ENCODE data around the gene CBLC. TPM values are rescaled to one million over a fixed set of nuclear protein-coding genes. Genes with fewer than 3 reads are reported as not detected.

CBLC gene
- total and polyA plus RNA-seq, 2 donors from 2014 or later: 8.2 to 11.5 TPM

- Histone ChIP-seq H3K36me3 (ENCODE audit: control insufficient read depth in 2 of 3, insufficient read depth in 3 of 3, low read length in 3 of 3) (no peaks in the 10 kb centered on the region), H3K9ac (ENCODE audit: low read length in 3 of 3) (no peak overlapping the region), H3K27me3 (ENCODE audit: control insufficient read depth, insufficient read depth, low read length) (no peaks in the 10 kb centered on the region), H3K4me3 (ENCODE audit: low read length in 3 of 3) (no peak overlapping the region), H3K4me1 (ENCODE audit: control insufficient read depth in 2 of 3, insufficient read depth in 2 of 3, low read depth in 1 of 3, low read length in 3 of 3) (peaks cover 0 to 2% (median 0%) of the 10 kb centered on the region in 3 donors), H3K27ac (ENCODE audit: low read depth in 2 of 2, low read length in 2 of 2) (no peak overlapping the region), H3K9me3 (ENCODE audit: control insufficient read depth in 2 of 3, insufficient read depth in 1 of 3, low read length in 3 of 3) (no peaks in the 10 kb centered on the region)
- DNase-seq (no peak), FAIRE-seq (no peak)
- intact Hi-C loops (cut with DNase I): loop anchor here (10.0 kb wide), 1 partner anchor 49 kb away; the partner anchor contains the start of gene NECTIN2
- no peak for TF ChIP-seq CTCF (IDR thresholded peaks at IDR 0.05; ENCODE audit: borderline replicate concordance, extremely low read depth, insufficient read depth)
Measured at GRCh38 chr19:44795398-44795987, 17.8 kb downstream of the CBLC start.

GRCh38 chr19:44796701-44797115 is 19.0 kb downstream of the CBLC start:
- FAIRE-seq: no peak
- H3K27me3 ChIP-seq (ENCODE audit: control insufficient read depth, insufficient read depth, low read length): no peaks in the 10 kb centered on the region
- peak; percentile 43 to 71 (median 59) for DNase-seq
- TF ChIP-seq CTCF (IDR thresholded peaks at IDR 0.05; ENCODE audit: borderline replicate concordance, extremely low read depth, insufficient read depth): no peak
- peak overlapping the region in 1 of 2 donors; percentile 41 for H3K27ac ChIP-seq (ENCODE audit: low read depth in 2 of 2, low read length in 2 of 2)
- no peaks in the 10 kb centered on the region for H3K36me3 ChIP-seq (ENCODE audit: control insufficient read depth in 2 of 3, insufficient read depth in 3 of 3, low read length in 3 of 3)
- intact Hi-C loops (cut with DNase I): loop anchor here (10.0 kb wide), 1 partner anchor 48 kb away; the partner anchor contains the start of gene NECTIN2
- H3K9me3 ChIP-seq (ENCODE audit: control insufficient read depth in 2 of 3, insufficient read depth in 1 of 3, low read length in 3 of 3): no peaks in the 10 kb centered on the region
- peaks cover 0 to 2% (median 0%) of the 10 kb centered on the region in 3 donors for H3K4me1 ChIP-seq (ENCODE audit: control insufficient read depth in 2 of 3, insufficient read depth in 2 of 3, low read depth in 1 of 3, low read length in 3 of 3)
- H3K9ac ChIP-seq (ENCODE audit: low read length in 3 of 3): no peak overlapping the region
- H3K4me3 ChIP-seq (ENCODE audit: low read length in 3 of 3): no peak overlapping the region

- no peaks in the 10 kb centered on the region for H3K27me3 ChIP-seq (ENCODE audit: control insufficient read depth, insufficient read depth, low read length)
- no peaks in the 10 kb centered on the region for H3K36me3 ChIP-seq (ENCODE audit: control insufficient read depth in 2 of 3, insufficient read depth in 3 of 3, low read length in 3 of 3)
- TF ChIP-seq CTCF (IDR thresholded peaks at IDR 0.05; ENCODE audit: borderline replicate concordance, extremely low read depth, insufficient read depth): no peak
- H3K27ac ChIP-seq (ENCODE audit: low read depth in 2 of 2, low read length in 2 of 2): no peak overlapping the region
- no peaks in the 10 kb centered on the region for H3K9me3 ChIP-seq (ENCODE audit: control insufficient read depth in 2 of 3, insufficient read depth in 1 of 3, low read length in 3 of 3)
- DNase-seq (peak in 1 of 5 donors; percentile 57), FAIRE-seq (no peak)
- intact Hi-C loops (cut with DNase I): loop anchor here (10.0 kb wide), 1 partner anchor 45 kb away; the partner anchor contains the start of gene NECTIN2
- H3K9ac ChIP-seq (ENCODE audit: low read length in 3 of 3): no peak overlapping the region
- no peak overlapping the region for H3K4me3 ChIP-seq (ENCODE audit: low read length in 3 of 3)
- H3K4me1 ChIP-seq (ENCODE audit: control insufficient read depth in 2 of 3, insufficient read depth in 2 of 3, low read depth in 1 of 3, low read length in 3 of 3): peaks cover 0 to 2% (median 0%) of the 10 kb centered on the region in 3 donors
Measured at GRCh38 chr19:44799627-44800346, 22.1 kb downstream of the CBLC start.
